G401.6 (cell line): ENCODE data around the gene DNAJC16.

Experiments used
- FAIRE-seq: peaks from 2 replicates; lab custom pipeline; 2012; peaks lifted over from hg19 to GRCh38; lab: Jason Lieb, UNC

Gene DNAJC16

DNA sequence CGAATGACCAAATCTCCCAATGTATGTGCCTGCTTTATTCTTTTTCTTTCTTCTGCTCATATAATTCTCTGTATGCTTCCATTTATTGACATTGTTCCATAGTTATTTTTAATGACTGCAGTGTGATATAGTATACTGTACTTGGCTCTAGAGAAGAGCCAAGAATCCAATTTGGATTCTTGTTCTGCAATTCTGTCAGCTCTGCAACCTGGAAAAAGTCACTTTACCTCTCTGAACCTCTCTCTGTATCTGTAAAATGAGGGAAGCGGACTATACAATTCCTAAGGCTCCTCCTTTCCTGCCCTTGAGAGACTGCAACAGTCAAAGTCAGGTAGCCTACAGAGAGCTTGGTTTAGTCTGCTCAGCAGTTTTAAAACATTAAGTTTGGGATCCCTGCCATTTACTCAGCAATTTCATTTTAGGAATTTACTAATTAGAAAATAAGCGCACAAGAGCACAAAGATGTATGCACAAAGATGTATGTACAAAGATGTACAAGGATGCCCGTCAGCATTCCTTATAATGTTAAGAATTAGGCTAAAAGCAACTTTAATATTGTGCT, 14.7 kb downstream of the DNAJC16 start:
- FAIRE-seq, result no peak

GRCh38 chr1:15542388-15543250, 16.0 kb downstream of the DNAJC16 start:
- no peak for FAIRE-seq

DNA sequence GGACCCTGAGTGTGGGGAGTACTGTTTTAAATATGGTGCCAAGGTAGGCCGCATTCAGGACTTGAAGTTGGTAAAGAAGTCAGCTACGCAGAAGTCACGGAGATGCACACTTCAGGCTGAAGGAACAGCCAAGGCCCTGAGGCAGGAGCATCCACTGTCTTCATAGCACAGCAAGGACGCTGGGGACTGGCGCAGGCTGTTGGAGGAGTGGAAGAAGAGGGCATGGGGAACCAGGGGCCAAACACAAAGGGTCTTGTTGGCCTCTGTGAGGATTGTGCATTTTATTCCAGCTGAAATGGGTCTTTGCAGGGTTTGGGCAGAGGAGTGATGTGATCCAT, 16.6 kb downstream of the DNAJC16 start:
- FAIRE-seq, result no peak

- FAIRE-seq, result no peak
Observed at GRCh38 chr1:15543589-15544568, 17.2 kb downstream of the DNAJC16 start.

GRCh38 chr1:15546641-15547040, 20.0 kb downstream of the DNAJC16 start:
- FAIRE-seq, result peak; percentile 52

DNA sequence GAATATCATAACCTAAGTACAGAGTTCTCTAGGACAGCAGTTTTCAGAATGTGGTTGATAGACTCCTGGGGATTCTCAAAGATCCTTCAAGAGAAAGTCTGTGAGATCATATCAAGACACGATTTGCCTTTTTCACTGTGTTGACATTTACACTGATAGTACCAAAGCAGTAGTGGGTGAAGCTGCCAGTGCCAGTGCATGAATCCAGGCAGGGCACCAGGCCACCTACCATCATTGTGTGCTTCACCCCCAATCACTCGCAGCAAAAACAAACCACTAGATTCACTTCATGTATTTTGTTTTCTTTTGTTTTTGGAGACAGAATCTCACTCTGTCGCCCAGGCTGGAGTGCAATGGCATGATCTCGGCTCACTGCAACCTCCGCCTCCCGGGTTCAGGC, 23.9 kb downstream of the DNAJC16 start:
- FAIRE-seq, result no peak

GRCh38 chr1:15557008-15557407, 30.4 kb downstream of the DNAJC16 start:
- no peak for FAIRE-seq

DNA sequence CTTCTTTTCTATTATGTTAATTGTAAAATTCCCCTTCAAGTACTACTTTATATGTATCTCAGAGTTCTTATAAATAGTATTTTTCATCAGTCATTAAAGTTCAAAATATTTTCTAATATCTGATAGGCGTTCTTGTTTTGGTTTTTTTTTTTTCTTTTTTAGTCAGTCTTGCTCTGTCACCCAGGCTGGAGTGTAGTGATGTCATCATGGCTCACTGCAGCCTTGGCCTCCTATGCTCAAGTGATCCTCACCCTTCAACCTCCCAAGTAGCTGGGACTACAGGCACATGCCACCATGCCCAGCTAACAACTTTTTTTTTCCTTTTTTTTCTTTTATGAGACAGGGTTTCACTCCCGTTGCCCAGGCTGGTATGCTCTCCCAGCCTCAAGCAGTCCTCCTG, 30.9 kb downstream of the DNAJC16 start:
- no peak for FAIRE-seq

- FAIRE-seq, result no peak
Observed at GRCh38 chr1:15558516-15558915, 31.9 kb downstream of the DNAJC16 start.

DNA sequence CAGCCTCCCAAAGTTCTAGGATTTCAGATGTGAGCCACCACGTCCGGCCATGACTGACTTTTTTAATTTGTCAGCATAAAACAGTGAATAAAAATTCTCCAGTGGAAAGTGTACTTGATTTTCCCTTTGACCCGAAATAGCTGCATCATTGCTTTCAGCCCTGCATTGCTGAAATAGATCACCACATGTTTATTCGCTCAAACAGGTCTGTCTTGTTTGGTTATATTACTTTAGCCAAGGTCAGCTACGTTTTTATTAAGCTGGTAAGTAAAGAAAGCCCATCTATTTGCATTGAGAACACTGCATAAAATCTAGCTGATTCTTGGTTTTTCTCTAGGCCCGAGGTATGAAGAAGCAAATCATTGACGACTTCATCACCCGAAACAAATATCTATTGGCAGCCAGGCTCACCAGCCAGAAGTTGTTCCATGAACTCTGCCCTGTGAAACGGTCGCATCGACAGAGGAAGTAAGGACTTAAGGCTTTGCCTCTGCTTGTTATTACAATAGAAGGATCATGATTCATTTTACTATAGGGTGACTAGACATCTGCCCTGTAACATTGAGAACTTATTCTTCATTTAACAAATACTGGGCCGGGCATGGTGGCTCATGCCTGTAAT, 32.7 kb downstream of the DNAJC16 start:
- no peak for FAIRE-seq

- FAIRE-seq, result no peak
Observed at GRCh38 chr1:15568387-15569073, 41.9 kb downstream of the DNAJC16 start.

DNA sequence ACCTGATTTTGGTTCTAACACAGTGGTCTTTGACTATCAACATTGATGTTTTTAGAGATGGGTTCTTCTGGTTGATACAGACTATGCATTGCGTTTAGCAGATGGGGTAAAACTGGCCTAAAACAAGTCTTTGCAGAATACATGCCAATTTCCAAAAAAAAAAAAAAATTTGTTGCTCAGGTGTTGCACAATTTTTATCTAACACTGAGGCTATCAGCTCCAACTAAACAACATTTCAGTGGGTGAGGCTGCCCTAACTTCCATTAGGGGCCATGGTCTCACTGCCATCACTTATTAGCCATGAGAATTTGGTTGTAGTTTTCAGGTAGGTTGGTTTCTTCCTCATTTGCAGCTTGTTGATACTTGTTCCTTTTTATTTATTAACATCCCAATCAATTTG, 44.2 kb downstream of the DNAJC16 start:
- FAIRE-seq, result no peak

- no peak for FAIRE-seq
Observed at GRCh38 chr1:15571266-15571665, 44.6 kb downstream of the DNAJC16 start.

GRCh38 chr1:15573477-15573876, 46.8 kb downstream of the DNAJC16 start:
- FAIRE-seq, result no peak

DNA sequence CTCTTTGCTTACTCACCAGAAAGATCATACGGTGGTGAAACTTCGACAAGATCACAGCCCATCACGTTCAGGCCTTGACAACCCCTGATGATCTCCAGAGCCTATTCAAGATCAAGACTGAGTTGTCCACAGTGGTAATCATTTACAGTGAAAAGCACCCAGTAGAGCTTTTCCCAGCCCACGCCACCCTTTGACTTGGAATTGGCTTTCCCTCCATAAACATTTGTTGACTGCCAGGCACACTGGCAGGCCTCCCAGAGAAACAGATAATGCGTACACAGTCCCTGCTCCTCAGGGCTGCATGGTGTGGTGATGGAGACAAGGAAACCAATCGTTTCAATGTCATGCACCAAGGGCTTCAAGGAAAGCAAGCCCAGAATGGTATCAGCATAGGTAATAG, 48.1 kb downstream of the DNAJC16 start:
- FAIRE-seq, result no peak

- no peak for FAIRE-seq
Observed at GRCh38 chr1:15575549-15576150, 49.0 kb downstream of the DNAJC16 start.

- FAIRE-seq, result no peak
Observed at GRCh38 chr1:15577691-15578090, 51.0 kb downstream of the DNAJC16 start.

GRCh38 chr1:15578921-15579682, 52.5 kb downstream of the DNAJC16 start:
- FAIRE-seq, result no peak

DNA sequence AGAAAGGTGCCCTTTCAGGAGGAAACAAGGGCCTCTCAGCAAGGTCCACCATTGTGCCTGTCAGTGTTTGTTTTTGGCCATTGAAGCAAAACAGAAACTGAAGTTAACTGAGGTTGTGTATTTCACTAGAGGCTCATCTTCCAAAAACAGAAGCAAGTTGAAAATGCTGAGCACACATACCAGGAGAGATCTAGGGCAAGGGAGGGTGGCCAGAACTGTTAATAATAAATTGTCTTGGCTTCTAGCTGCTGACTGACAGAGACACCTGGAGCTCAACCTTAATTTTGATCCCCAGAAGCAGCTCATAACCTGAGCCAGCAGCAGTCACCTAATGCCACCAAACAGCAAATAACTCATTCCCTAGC, 53.0 kb downstream of the DNAJC16 start:
- no peak for FAIRE-seq

- no peak for FAIRE-seq
Observed at GRCh38 chr1:15583016-15583706, 56.5 kb downstream of the DNAJC16 start.
